Activated CD4-positive, CD25-positive, alpha-beta regulatory T cell (primary cell): Measurements from ENCODE around the gene CACNA1B.
"Not testable (repeated sequence)": the region's sequence is repeated elsewhere in the genome, so short reads cannot be mapped to it uniquely, and the experiment has no call there.

Source experiments
- DNase-seq, 4 experiments: peaks; one replicate each; lab custom pipeline; 2025; lab: John Stamatoyannopoulos, UW

CACNA1B gene

GRCh38 chr9:138073408-138073807 lies 195.8 kb downstream of the CACNA1B start:
- no peak for DNase-seq

GRCh38 chr9:138073808-138074207 lies 196.2 kb downstream of the CACNA1B start:
- DNase-seq: no peak

DNA sequence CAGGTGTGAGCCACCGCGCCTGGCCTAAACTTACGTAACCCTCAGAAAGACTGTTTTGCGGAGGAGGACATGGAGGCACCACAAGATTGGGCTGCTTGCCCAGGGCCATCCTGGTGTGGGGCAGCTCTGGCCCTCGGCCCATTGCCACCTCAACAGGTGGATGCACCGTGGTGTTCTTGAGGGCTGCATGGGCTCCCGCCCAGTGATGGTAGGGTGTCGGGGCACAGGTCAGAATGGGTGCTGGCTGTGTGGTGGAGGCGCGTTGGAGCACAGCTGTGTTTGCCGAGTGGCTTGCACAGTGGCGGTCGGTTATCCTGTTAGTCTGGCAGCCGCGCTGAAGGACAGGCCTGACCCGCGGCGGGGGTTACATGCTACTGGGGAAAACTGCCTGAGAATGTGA lies 196.9 kb downstream of the CACNA1B start:
- DNase-seq: no peak

GRCh38 chr9:138075496-138075895 lies 197.9 kb downstream of the CACNA1B start:
- no peak for DNase-seq

DNA sequence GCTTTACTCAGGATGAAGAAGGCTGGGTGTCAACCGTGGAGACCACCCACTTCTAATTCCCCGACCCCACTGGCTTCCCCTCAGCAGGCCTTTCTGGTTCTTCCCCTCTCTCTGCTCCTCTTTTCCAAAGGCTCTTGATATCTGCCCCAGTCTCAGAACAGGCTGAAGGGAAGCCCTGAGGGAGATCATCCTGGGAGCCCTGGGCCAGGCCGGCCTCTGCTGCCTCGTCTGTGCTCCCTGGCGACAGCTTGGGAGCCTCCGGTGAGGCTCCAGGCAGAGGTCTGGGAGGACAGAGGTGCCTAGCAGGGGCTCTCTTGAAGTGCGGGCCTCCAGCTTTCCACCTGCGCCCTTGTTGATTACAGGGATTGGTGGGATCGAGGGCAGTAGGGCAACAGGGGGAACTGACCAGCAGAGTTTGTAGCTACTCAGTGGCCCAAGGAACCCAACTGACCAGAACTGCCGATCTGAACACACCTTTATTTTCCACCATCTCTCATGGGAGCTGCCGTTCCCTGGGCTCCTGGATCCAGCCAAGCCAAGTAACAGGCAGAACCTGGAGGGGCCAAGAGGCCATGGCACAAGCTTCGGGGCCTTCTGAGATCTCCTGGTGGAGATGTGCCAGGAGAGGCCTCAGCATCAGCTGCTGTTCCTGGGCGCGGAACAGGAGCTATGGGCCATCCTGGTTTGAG lies 198.5 kb downstream of the CACNA1B start:
- DNase-seq: no peak

GRCh38 chr9:138076650-138077009 lies 199.0 kb downstream of the CACNA1B start:
- DNase-seq: no peak

DNA sequence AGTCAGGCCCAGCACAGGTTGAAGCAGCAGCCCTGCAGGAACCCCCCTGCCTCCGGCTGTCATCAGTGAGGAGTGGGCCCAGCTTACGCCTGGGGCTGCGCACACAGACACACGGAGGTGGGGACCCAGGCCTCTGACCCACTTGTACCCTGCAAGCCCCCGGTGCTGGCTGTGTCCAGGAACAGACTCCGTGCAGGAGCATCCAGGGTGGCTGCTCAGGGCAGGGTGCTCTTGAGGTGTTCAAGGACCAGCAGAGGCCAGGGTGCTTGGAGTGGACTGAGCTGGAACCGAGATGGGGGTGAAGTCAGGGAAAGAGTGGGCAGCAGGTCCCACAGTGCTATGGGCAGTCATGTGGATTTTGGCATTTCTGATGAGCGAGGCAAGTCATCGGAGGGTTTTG lies 199.5 kb downstream of the CACNA1B start:
- DNase-seq: no peak

DNA sequence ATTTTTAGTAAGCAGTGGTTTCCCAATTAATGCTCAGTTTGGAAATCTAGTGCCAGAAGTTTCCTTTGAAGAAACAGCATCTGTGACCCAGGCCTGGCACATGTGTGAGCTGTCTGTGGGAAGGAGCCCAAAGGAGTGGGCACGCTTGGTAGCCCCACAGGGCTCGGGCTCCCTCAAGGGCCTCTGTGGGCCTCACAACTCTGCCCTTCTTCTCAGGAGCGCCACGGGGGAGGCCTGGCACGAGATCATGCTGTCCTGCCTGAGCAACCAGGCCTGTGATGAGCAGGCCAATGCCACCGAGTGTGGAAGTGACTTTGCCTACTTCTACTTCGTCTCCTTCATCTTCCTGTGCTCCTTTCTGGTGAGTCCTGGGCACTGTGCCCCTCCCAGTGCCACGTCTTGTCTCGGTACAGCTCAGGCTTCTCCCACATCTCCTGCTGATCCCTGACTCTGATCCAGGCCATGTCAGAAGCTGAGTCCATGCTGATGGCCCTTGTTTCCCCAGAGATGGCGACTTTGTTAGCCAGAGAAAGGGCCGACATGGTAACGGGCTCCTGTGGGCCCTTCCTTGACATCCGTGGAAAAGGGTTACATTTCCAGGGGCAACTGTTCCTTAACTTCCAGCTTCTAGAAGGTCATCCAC lies 200.4 kb downstream of the CACNA1B start:
- DNase-seq: no peak

GRCh38 chr9:138078846-138079245 lies 201.3 kb downstream of the CACNA1B start:
- DNase-seq: no peak

- no peak for DNase-seq
Observed at GRCh38 chr9:138080979-138081378, 203.4 kb downstream of the CACNA1B start.

- DNase-seq: no peak
Observed at GRCh38 chr9:138082918-138083636, 205.5 kb downstream of the CACNA1B start.

DNA sequence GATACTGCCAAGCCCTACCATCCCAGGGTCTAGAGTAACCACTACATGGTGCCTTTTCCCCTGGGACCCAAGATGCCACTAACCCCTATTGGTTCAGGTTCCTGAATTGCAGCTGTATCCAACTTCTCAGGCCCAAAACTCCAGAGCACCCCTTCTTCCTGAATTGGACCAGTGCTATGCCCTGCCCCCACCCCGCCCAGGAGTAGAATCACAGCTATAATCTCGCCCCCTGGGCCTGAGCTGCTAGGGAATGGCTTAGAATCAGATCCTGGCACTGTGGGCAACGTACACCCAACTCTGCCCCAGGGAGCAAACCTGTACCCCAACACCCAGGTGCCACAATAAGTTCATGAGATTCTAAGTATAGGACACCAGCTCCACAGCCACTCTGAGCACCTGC lies 206.3 kb downstream of the CACNA1B start:
- DNase-seq: no peak

GRCh38 chr9:138085568-138085967 lies 208.0 kb downstream of the CACNA1B start:
- DNase-seq: no peak

GRCh38 chr9:138092057-138092456 lies 214.5 kb downstream of the CACNA1B start:
- not testable (repeated sequence) for DNase-seq

GRCh38 chr9:138094028-138094427 lies 216.4 kb downstream of the CACNA1B start:
- no peak for DNase-seq

DNA sequence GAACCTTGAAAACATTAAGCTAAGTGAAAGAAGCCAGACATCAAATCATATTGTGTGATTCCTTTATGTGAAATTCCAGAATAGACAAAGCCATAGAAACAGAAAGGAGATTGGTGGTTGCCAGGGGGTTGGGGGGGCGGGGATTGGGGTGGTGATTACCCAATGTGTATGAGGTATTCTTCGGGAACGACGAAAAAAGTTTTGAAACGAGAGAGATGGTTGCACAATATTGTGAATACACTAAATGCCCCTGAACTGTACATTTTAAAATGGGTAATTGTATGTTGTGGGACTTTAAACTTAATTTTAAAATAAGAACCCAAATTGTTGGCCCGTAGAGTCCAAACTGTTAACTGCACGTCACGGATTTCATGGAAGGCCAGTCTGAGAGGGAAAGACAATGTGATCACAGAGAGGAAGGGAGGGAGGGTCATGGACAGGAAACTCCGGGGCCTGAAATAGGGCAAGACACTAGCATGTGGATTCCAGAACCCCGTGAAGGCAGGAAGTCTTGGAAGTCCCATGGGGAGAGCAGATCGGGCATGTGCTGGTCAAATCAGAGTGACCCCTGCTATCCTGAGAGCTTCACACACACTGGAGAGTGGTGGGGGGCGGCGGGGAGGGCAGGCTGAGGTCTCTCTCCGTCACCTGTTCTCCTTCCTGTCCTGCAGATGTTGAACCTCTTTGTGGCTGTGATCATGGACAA lies 218.4 kb downstream of the CACNA1B start:
- no peak for DNase-seq

GRCh38 chr9:138096519-138096845 lies 218.9 kb downstream of the CACNA1B start:
- no peak for DNase-seq

DNA sequence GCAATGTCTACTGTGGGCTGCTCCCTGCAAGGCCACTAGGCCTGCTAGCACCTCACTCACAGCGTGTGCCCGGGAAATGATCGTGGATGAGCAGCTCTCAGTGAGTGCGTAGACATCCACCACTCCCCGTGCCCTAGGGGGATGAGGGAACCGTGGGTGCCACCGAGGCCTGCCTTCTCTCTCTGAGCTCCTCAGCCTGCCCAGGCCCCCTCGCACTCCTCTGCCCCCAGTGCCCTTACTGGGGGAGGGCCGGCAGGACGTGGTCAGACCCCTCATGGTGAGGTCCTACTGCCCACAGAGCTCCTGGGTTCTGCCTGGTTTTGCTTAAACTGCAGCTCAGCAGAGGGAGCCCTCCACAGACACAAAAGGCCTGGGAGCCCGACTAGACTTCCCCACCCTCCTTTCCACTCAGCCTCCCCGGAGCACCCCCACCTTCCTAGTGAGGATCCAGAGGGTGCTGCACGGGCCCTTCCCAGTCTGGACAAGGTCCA lies 220.0 kb downstream of the CACNA1B start:
- no peak for DNase-seq

GRCh38 chr9:138098116-138098907 lies 220.7 kb downstream of the CACNA1B start:
- no peak for DNase-seq

- DNase-seq: no peak
Observed at GRCh38 chr9:138098908-138099791, 221.6 kb downstream of the CACNA1B start.
